GM18868 (cell line): ENCODE results near the gene TUBB.

ENCODE experiments used
- ATAC-seq: cut with Tn5 transposase; IDR thresholded peaks from one replicate; pipeline ENCODE4 v1.9.1; 2021; ENCODE audit warnings: mild to moderate bottlenecking, moderate library complexity; ENCODE audit not compliant: unreplicated experiment

The TUBB gene

GRCh38 chr6:30686908-30687658 lies 33.1 kb upstream of the TUBB start:
- peak; percentile 27 for ATAC-seq

GRCh38 chr6:30687659-30688431 lies 32.3 kb upstream of the TUBB start:
- ATAC-seq: no peak

- no peak for ATAC-seq
These were observed 31.6 kb upstream of the TUBB start for GRCh38 chr6:30688569-30688968.

GRCh38 chr6:30689022-30689865 lies 30.9 kb upstream of the TUBB start:
- no peak for ATAC-seq

GRCh38 chr6:30689985-30690384 lies 30.2 kb upstream of the TUBB start:
- ATAC-seq: no peak

- peak; percentile 47 for ATAC-seq
These were observed 29.5 kb upstream of the TUBB start, which contains the start of gene NRM for GRCh38 chr6:30690403-30691207. Gene NRM, minus strand, starts transcription at chr6:30690984. Its CDS starts 10 bp downstream, at chr6:30690974.

GRCh38 chr6:30691208-30691847 lies 28.8 kb upstream of the TUBB start:
- no peak for ATAC-seq

- no peak for ATAC-seq
These were observed 23.7 kb upstream of the TUBB start for GRCh38 chr6:30696432-30696831.

- no peak for ATAC-seq
These were observed 19.8 kb upstream of the TUBB start for GRCh38 chr6:30700340-30700739.

GRCh38 chr6:30703011-30703410 lies 17.1 kb upstream of the TUBB start:
- ATAC-seq: no peak

- ATAC-seq: no peak
These were observed 16.3 kb upstream of the TUBB start for GRCh38 chr6:30703821-30704220.

- ATAC-seq: no peak
These were observed 14.5 kb upstream of the TUBB start for GRCh38 chr6:30705620-30706019.

GRCh38 chr6:30707281-30707850 lies 12.8 kb upstream of the TUBB start:
- no peak for ATAC-seq

GRCh38 chr6:30709101-30709868 lies 10.9 kb upstream of the TUBB start:
- ATAC-seq: no peak

GRCh38 chr6:30711758-30712380 lies 8.3 kb upstream of the TUBB start:
- no peak for ATAC-seq

- ATAC-seq: no peak
These were observed 7.7 kb upstream of the TUBB start for GRCh38 chr6:30712441-30712945.

GRCh38 chr6:30714263-30714662 lies 5.9 kb upstream of the TUBB start:
- no peak for ATAC-seq

GRCh38 chr6:30716879-30717128 lies 3.3 kb upstream of the TUBB start:
- no peak for ATAC-seq
